Measurements from ENCODE around the gene CFB.
"Not testable (repeated sequence)": the region's sequence is repeated elsewhere in the genome, so short reads cannot be mapped to it uniquely, and the experiment has no call there.

The CFB gene

GRCh38 chr6:31945507-31946369 lies at the start of gene CFB:
Gene CFB, plus strand, starts transcription at chr6:31946095. Its CDS starts 127 bp downstream, at chr6:31946222.
- DNase-seq: no peak

- DNase-seq: no peak
Observed at GRCh38 chr6:31896493-31896855, 49.4 kb upstream of the CFB start.

GRCh38 chr6:31896856-31897611 lies 48.9 kb upstream of the CFB start:
- DNase-seq: no peak

- peak; percentile 91 for DNase-seq
Observed at GRCh38 chr6:31897612-31898382, 48.1 kb upstream of the CFB start, which contains the start of gene EHMT2. Gene EHMT2, minus strand, starts transcription at chr6:31897698. Its CDS starts 21 bp downstream, at chr6:31897677.

GRCh38 chr6:31898383-31899011 lies 47.4 kb upstream of the CFB start:
- peak; percentile 89 for DNase-seq

GRCh38 chr6:31899215-31899614 lies 46.7 kb upstream of the CFB start:
- no peak for DNase-seq

- no peak for DNase-seq
Observed at GRCh38 chr6:31899882-31900722, 45.8 kb upstream of the CFB start.

- no peak for DNase-seq
Observed at GRCh38 chr6:31900917-31901414, 44.9 kb upstream of the CFB start.

- peak; percentile 53 for DNase-seq
Observed at GRCh38 chr6:31901415-31901952, 44.4 kb upstream of the CFB start.

GRCh38 chr6:31901953-31902643 lies 43.8 kb upstream of the CFB start, which contains the start of gene ZBTB12:
Gene ZBTB12, minus strand, starts transcription at chr6:31902086. Its CDS starts 781 bp downstream, at chr6:31901305.
- peak; percentile 97 for DNase-seq

- DNase-seq: no peak
Observed at GRCh38 chr6:31903957-31904356, 41.9 kb upstream of the CFB start.

- DNase-seq: no peak
Observed at GRCh38 chr6:31905041-31905440, 40.9 kb upstream of the CFB start.

GRCh38 chr6:31906122-31906521 lies 39.8 kb upstream of the CFB start:
- no peak for DNase-seq

GRCh38 chr6:31906727-31907126 lies 39.2 kb upstream of the CFB start:
- DNase-seq: not testable (repeated sequence)

- DNase-seq: peak; percentile 62
Observed at GRCh38 chr6:31907158-31907813, 38.6 kb upstream of the CFB start.

GRCh38 chr6:31908255-31908654 lies 37.6 kb upstream of the CFB start:
- not testable (repeated sequence) for DNase-seq

GRCh38 chr6:31908791-31909190 lies 37.1 kb upstream of the CFB start:
- no peak for DNase-seq

- not testable (repeated sequence) for DNase-seq
Observed at GRCh38 chr6:31909298-31909697, 36.6 kb upstream of the CFB start.

- DNase-seq: no peak
Observed at GRCh38 chr6:31911826-31912585, 33.9 kb upstream of the CFB start.
